KMS-11 (cell line): ENCODE results near the gene ARR3.

ENCODE experiments used
- H2AFZ ChIP-seq: fragments of 200-600 bp; sonication (generic); 2 replicates; pipeline ENCODE4 v1.6.1; 2016; ENCODE audit warnings: antibody characterized with exemption, mixed run types, low read depth
- H3K27ac ChIP-seq: fragments of 200-600 bp; sonication (generic); 2 replicates; pipeline ENCODE4 v1.6.1; 2016; ENCODE audit warnings: mild to moderate bottlenecking, mixed run types
- H3K27me3 ChIP-seq: fragments of 200-600 bp; sonication (generic); 2 replicates; pipeline ENCODE4 v1.6.1; 2017; ENCODE audit warnings: mild to moderate bottlenecking, low read depth, mixed run types, moderate library complexity; ENCODE audit not compliant: insufficient read depth
- H3K36me3 ChIP-seq: fragments of 200-600 bp; sonication (generic); 2 replicates; pipeline ENCODE4 v1.6.1; 2017; ENCODE audit warnings: mild to moderate bottlenecking, mixed run types; ENCODE audit not compliant: insufficient read depth
- H3K4me1 ChIP-seq: fragments of 200-600 bp; sonication (generic); 2 replicates; pipeline ENCODE4 v1.6.1; 2016; ENCODE audit warnings: mild to moderate bottlenecking, low read depth, mixed run types; ENCODE audit not compliant: poor library complexity, severe bottlenecking
- H3K4me2 ChIP-seq: fragments of 200-600 bp; sonication (generic); 2 replicates; pipeline ENCODE4 v1.7.0; 2016; ENCODE audit warnings: mild to moderate bottlenecking, mixed run types
- H3K4me3 ChIP-seq: fragments of 200-600 bp; sonication (generic); IDR thresholded peaks from 2 replicates; pipeline ENCODE4 v1.6.1; 2017; ENCODE audit warnings: low read depth, low read length, mixed read lengths; ENCODE audit not compliant: insufficient read depth
- H3K79me2 ChIP-seq: fragments of 200-600 bp; sonication (generic); 2 replicates; pipeline ENCODE4 v1.6.1; 2016; ENCODE audit warnings: low read depth, mixed run types; ENCODE audit not compliant: insufficient read depth
- H3K9ac ChIP-seq: fragments of 200-600 bp; sonication (generic); 2 replicates; pipeline ENCODE4 v1.6.1; 2016; ENCODE audit warnings: mild to moderate bottlenecking, mixed run types
- H4K20me1 ChIP-seq: fragments of 200-600 bp; sonication (generic); 2 replicates; pipeline ENCODE4 v1.6.1; 2016; ENCODE audit warnings: mild to moderate bottlenecking, mixed run types; ENCODE audit not compliant: insufficient read depth
- TF ChIP-seq, protein P1 (sequence below): fragments of 200-600 bp; sonication (generic); conservative IDR thresholded peaks from 2 replicates; pipeline ENCODE4 v1.6.1; 2017; ENCODE audit warnings: low read depth, mild to moderate bottlenecking, antibody characterized with exemption, low read length, moderate library complexity, mixed read lengths

The ARR3 gene

GRCh38 chrX:70244881-70245280 lies 23.3 kb upstream of the ARR3 start:
- H2AFZ ChIP-seq, result no peak overlapping the region
- TF ChIP-seq, protein P1, sequence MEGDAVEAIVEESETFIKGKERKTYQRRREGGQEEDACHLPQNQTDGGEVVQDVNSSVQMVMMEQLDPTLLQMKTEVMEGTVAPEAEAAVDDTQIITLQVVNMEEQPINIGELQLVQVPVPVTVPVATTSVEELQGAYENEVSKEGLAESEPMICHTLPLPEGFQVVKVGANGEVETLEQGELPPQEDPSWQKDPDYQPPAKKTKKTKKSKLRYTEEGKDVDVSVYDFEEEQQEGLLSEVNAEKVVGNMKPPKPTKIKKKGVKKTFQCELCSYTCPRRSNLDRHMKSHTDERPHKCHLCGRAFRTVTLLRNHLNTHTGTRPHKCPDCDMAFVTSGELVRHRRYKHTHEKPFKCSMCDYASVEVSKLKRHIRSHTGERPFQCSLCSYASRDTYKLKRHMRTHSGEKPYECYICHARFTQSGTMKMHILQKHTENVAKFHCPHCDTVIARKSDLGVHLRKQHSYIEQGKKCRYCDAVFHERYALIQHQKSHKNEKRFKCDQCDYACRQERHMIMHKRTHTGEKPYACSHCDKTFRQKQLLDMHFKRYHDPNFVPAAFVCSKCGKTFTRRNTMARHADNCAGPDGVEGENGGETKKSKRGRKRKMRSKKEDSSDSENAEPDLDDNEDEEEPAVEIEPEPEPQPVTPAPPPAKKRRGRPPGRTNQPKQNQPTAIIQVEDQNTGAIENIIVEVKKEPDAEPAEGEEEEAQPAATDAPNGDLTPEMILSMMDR, result no peak
- H3K27me3 ChIP-seq, result no peaks in the 10 kb centered on the region
- no peak overlapping the region for H3K9ac ChIP-seq
- no peaks in the 10 kb centered on the region for H3K79me2 ChIP-seq
- H3K4me2 ChIP-seq, result no peak overlapping the region
- H3K4me1 ChIP-seq, result no peaks in the 10 kb centered on the region
- H3K4me3 ChIP-seq, result no peak overlapping the region
- no peak overlapping the region for H3K27ac ChIP-seq
- no peaks in the 10 kb centered on the region for H4K20me1 ChIP-seq
- H3K36me3 ChIP-seq, result no peaks in the 10 kb centered on the region

GRCh38 chrX:70247252-70247651 lies 20.9 kb upstream of the ARR3 start:
- Histone ChIP-seq H3K27me3 (no peaks in the 10 kb centered on the region), H3K9ac (no peak overlapping the region), H3K36me3 (no peaks in the 10 kb centered on the region), H2AFZ (no peak overlapping the region), H3K4me3 (no peak overlapping the region), H3K4me2 (no peak overlapping the region), H3K79me2 (no peaks in the 10 kb centered on the region), H4K20me1 (no peaks in the 10 kb centered on the region), H3K27ac (no peak overlapping the region), H3K4me1 (no peaks in the 10 kb centered on the region)
- TF ChIP-seq, protein P1, result no peak

GRCh38 chrX:70252491-70252890 lies 15.6 kb upstream of the ARR3 start:
- no peaks in the 10 kb centered on the region for H4K20me1 ChIP-seq
- H3K4me1 ChIP-seq, result no peaks in the 10 kb centered on the region
- no peak overlapping the region for H3K4me2 ChIP-seq
- no peaks in the 10 kb centered on the region for H3K36me3 ChIP-seq
- H3K79me2 ChIP-seq, result no peaks in the 10 kb centered on the region
- H3K27me3 ChIP-seq, result no peaks in the 10 kb centered on the region
- no peak overlapping the region for H3K4me3 ChIP-seq
- TF ChIP-seq, protein P1, result no peak
- no peak overlapping the region for H3K27ac ChIP-seq
- no peak overlapping the region for H2AFZ ChIP-seq
- no peak overlapping the region for H3K9ac ChIP-seq

- H3K9ac ChIP-seq, result no peak overlapping the region
- H2AFZ ChIP-seq, result no peak overlapping the region
- no peaks in the 10 kb centered on the region for H3K79me2 ChIP-seq
- H3K4me3 ChIP-seq, result no peak overlapping the region
- H3K4me2 ChIP-seq, result no peak overlapping the region
- no peaks in the 10 kb centered on the region for H3K4me1 ChIP-seq
- no peaks in the 10 kb centered on the region for H3K27me3 ChIP-seq
- TF ChIP-seq, protein P1, result no peak
- H3K27ac ChIP-seq, result no peak overlapping the region
- no peaks in the 10 kb centered on the region for H4K20me1 ChIP-seq
- H3K36me3 ChIP-seq, result no peaks in the 10 kb centered on the region
These were observed 14.6 kb upstream of the ARR3 start for GRCh38 chrX:70253377-70254062.
